ENCODE data around the gene OR52E4. TPM values are rescaled to one million over a fixed set of nuclear protein-coding genes. Genes with fewer than 3 reads are reported as not detected.

Gene OR52E4
- polyA plus RNA-seq, 1 donor = not detected

- no peak for DNase-seq
Observed at GRCh38 chr11:5929571-5930368, 49.3 kb downstream of the OR52E4 start.

- DNase-seq = no peak
Observed at GRCh38 chr11:5930614-5931013, 50.2 kb downstream of the OR52E4 start.

GRCh38 chr11:5931061-5931460 lies 50.6 kb downstream of the OR52E4 start:
- no peak for DNase-seq

- no peak for DNase-seq
Observed at GRCh38 chr11:5932671-5933070, 52.2 kb downstream of the OR52E4 start.

GRCh38 chr11:5933116-5933515 lies 52.7 kb downstream of the OR52E4 start:
- DNase-seq = no peak

Other genes with a start within 250 kb of the OR52E4 start
- gene TRIM5, start 195.6 kb upstream of the OR52E4 start, polyA plus RNA-seq (ENCODE audit: insufficient read length) = 55.8 TPM
- gene TRIM22, start 190.8 kb upstream of the OR52E4 start, polyA plus RNA-seq (ENCODE audit: insufficient read length) = 9.9 TPM
- not detected for gene OR56B1, start 144.2 kb upstream of the OR52E4 start, polyA plus RNA-seq (ENCODE audit: insufficient read length)
- not detected for gene OR52N4, start 126.4 kb upstream of the OR52E4 start, polyA plus RNA-seq (ENCODE audit: insufficient read length)
- gene OR52N5, start 97.3 kb upstream of the OR52E4 start, polyA plus RNA-seq (ENCODE audit: insufficient read length) = not detected
- not detected for gene OR52N1, start 89.4 kb upstream of the OR52E4 start, polyA plus RNA-seq (ENCODE audit: insufficient read length)
- not detected for gene OR52N2, start 71.7 kb upstream of the OR52E4 start, polyA plus RNA-seq (ENCODE audit: insufficient read length)
- gene OR52E6, start 38.7 kb upstream of the OR52E4 start, polyA plus RNA-seq (ENCODE audit: insufficient read length) = not detected
- not detected for gene OR52E8, start 22.9 kb upstream of the OR52E4 start, polyA plus RNA-seq (ENCODE audit: insufficient read length)
- gene OR52E5, start 12.6 kb downstream of the OR52E4 start, polyA plus RNA-seq (ENCODE audit: insufficient read length) = not detected
- not detected for gene OR56A3, start 61.6 kb downstream of the OR52E4 start, polyA plus RNA-seq (ENCODE audit: insufficient read length)
- gene OR56A5, start 87.9 kb downstream of the OR52E4 start, polyA plus RNA-seq (ENCODE audit: insufficient read length) = not detected
- gene OR52L1, start 106.4 kb downstream of the OR52E4 start, polyA plus RNA-seq (ENCODE audit: insufficient read length) = not detected
- 0.07 TPM for gene OR56A4, start 126.3 kb downstream of the OR52E4 start, polyA plus RNA-seq (ENCODE audit: insufficient read length)
- not detected for gene OR56A1, start 150.1 kb downstream of the OR52E4 start, polyA plus RNA-seq (ENCODE audit: insufficient read length)
- 0.12 TPM for gene OR56B4, start 227.1 kb downstream of the OR52E4 start, polyA plus RNA-seq (ENCODE audit: insufficient read length)